Neuronal stem cell (in vitro differentiated cells): Measurements from ENCODE around the gene USP5.
"Not testable (repeated sequence)": the region's sequence is repeated elsewhere in the genome, so short reads cannot be mapped to it uniquely, and the experiment has no call there.

Source experiments
- DNase-seq: peaks from one replicate; pipeline ENCODE4 v3.0.0-alpha.2; 2013; ENCODE audit warnings: low spot score
- H2AFZ ChIP-seq: one replicate; pipeline ENCODE4 v1.6.1; 2013; ENCODE audit warnings: mild to moderate bottlenecking, low read length, inconsistent platforms
- H2AK5ac ChIP-seq: 2 replicates; pipeline ENCODE4 v1.6.1; 2013; ENCODE audit warnings: low read depth, mild to moderate bottlenecking, inconsistent platforms, low read length, moderate library complexity, mixed read lengths
- H2BK120ac ChIP-seq: 2 replicates; pipeline ENCODE4 v1.6.1; 2013; ENCODE audit warnings: low read depth, mild to moderate bottlenecking, inconsistent platforms, low read length, moderate library complexity, mixed read lengths
- H2BK12ac ChIP-seq: one replicate; pipeline ENCODE4 v1.6.1; 2013; ENCODE audit warnings: low read length, inconsistent platforms
- H2BK15ac ChIP-seq: 2 replicates; pipeline ENCODE4 v1.6.1; 2013; ENCODE audit warnings: mild to moderate bottlenecking, low read length, inconsistent platforms, mixed read lengths
- H2BK5ac ChIP-seq: one replicate; pipeline ENCODE4 v1.6.1; 2013; ENCODE audit warnings: inconsistent platforms, mild to moderate bottlenecking, low read length, moderate library complexity
- H3K14ac ChIP-seq: one replicate; pipeline ENCODE4 v1.6.1; 2013; ENCODE audit warnings: low read length, inconsistent platforms
- H3K18ac ChIP-seq: 2 replicates; pipeline ENCODE4 v1.6.1; 2013; ENCODE audit warnings: low read length, inconsistent platforms
- H3K23ac ChIP-seq: 2 replicates; pipeline ENCODE4 v1.6.1; 2013; ENCODE audit warnings: low read depth, mild to moderate bottlenecking, mixed read lengths, low read length, inconsistent platforms; ENCODE audit not compliant: poor library complexity
- H3K27ac ChIP-seq: replicated peaks from 3 replicates; pipeline ENCODE4 v1.5.1; 2013; ENCODE audit warnings: low read length, inconsistent platforms
- H3K27me3 ChIP-seq, 3 experiments: 2 replicates each; pipeline ENCODE4 v1.6.1; 2013; ENCODE audit warnings: low read length in 3 of 3, mild to moderate bottlenecking in 2 of 3, inconsistent platforms in 1 of 3, low read depth in 1 of 3, mixed read lengths in 1 of 3, moderate library complexity in 1 of 3; ENCODE audit not compliant: control insufficient read depth in 3 of 3, insufficient read depth in 3 of 3
- H3K36me3 ChIP-seq, 2 donors: replicated peaks in 1 of 2; 2 replicates each; pipeline ENCODE4 v1.6.1; 2013; ENCODE audit warnings: low read length in 2 of 2; ENCODE audit not compliant: control insufficient read depth in 2 of 2, insufficient read depth in 2 of 2
- H3K4ac ChIP-seq: 2 replicates; pipeline ENCODE4 v1.6.1; 2013; ENCODE audit warnings: inconsistent platforms, mild to moderate bottlenecking, low read length, moderate library complexity
- H3K4me1 ChIP-seq, 2 donors: 1 replicate in 1 of 2; 2 replicates in 1 of 2; pipeline ENCODE4 v1.6.1; 2013; ENCODE audit warnings: low read length in 2 of 2, low read depth in 1 of 2; ENCODE audit not compliant: control insufficient read depth in 2 of 2, insufficient read depth in 1 of 2
- H3K4me2 ChIP-seq: one replicate; pipeline ENCODE4 v1.6.1; 2013; ENCODE audit warnings: mild to moderate bottlenecking, low read length, inconsistent platforms; ENCODE audit not compliant: insufficient read depth, poor library complexity, severe bottlenecking
- H3K4me3 ChIP-seq, 2 donors: 2 replicates each; pipeline ENCODE4 v1.5.1; 2013; ENCODE audit warnings: low read length in 2 of 2, mild to moderate bottlenecking in 2 of 2, inconsistent platforms in 1 of 2, moderate library complexity in 1 of 2
- H3K79me1 ChIP-seq: one replicate; pipeline ENCODE4 v1.6.1; 2013; ENCODE audit warnings: low read depth, mild to moderate bottlenecking, inconsistent platforms, low read length, moderate library complexity
- H3K9ac ChIP-seq: one replicate; pipeline ENCODE4 v1.6.1; 2013; ENCODE audit warnings: mild to moderate bottlenecking, low read depth, low read length, inconsistent platforms; ENCODE audit not compliant: poor library complexity
- H3K9me3 ChIP-seq, 2 donors: replicated peaks in 1 of 2; 2 replicates each; pipeline versions ENCODE3 to v1.6.1; 2013; ENCODE audit warnings: low read length in 2 of 2, mild to moderate bottlenecking in 2 of 2, inconsistent platforms in 1 of 2, low read depth in 1 of 2, mixed read lengths in 1 of 2, moderate library complexity in 1 of 2; ENCODE audit not compliant: control insufficient read depth in 2 of 2, insufficient read depth in 1 of 2
- H4K8ac ChIP-seq: one replicate; pipeline ENCODE4 v1.6.1; 2013; ENCODE audit warnings: low read depth, mild to moderate bottlenecking, inconsistent platforms, low read length, moderate library complexity
- H4K91ac ChIP-seq: one replicate; pipeline ENCODE4 v1.6.1; 2013; ENCODE audit warnings: low read length, low read depth, mild to moderate bottlenecking, inconsistent platforms; ENCODE audit not compliant: poor library complexity
- WGBS, 2 donors: extraction: QIAGEN DNeasy Blood & Tissue Kit; methylation state at CpG; one replicate each; pipeline ENCODE4 v1.1.7; 2013; ENCODE audit warnings: missing lambda C conversion rate in 2 of 2, mixed read lengths in 1 of 2; ENCODE audit not compliant: insufficient read length in 2 of 2, insufficient replicate concordance in 1 of 2; ENCODE audit errors: extremely low coverage in 2 of 2; 5-methylcytosine and 5-hydroxymethylcytosine counted together

USP5 gene

DNA sequence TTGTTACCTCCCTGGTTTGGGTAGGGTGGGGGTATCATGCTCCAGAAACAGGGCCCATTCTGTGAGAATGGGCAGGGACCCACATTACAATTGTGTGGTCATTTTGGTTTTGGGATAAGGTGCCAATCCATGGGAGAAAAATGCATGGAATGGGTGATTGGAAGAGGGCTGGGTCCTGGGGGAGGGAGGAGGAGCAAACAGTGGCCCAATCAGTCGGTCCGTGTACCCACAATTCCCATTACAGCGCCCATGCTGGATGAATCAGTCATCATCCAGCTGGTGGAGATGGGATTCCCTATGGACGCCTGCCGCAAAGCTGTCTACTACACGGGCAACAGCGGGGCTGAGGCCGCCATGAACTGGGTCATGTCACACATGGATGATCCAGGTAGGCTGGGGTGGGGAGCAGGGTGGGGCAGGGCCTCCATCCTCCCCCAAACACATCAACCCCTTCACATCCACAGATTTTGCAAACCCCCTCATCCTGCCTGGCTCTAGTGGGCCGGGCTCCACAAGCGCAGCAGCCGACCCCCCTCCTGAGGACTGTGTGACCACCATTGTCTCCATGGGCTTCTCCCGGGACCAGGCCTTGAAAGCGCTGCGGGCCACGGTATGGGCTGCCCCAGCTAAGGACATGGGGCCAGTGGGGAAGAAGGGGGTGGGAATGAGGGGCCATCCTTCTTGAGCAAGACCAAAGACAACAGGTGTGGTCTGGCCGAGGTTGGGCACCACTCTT is 11.8 kb downstream of the USP5 start:
- Histone ChIP-seq H3K18ac (no peak overlapping the region), H2AK5ac (no peak overlapping the region), H3K4me1 (peaks cover 5 to 14% of the 10 kb centered on the region in 2 donors), H3K27me3 (no peaks in the 10 kb centered on the region), H3K79me1 (no peaks in the 10 kb centered on the region), H2BK5ac (no peak overlapping the region), H3K36me3 (peaks cover 44 to 76% of the 10 kb centered on the region in 2 donors), H3K4ac (no peak overlapping the region), H3K9me3 (peaks cover 0 to 2% of the 10 kb centered on the region in 2 donors), H2BK120ac (no peak overlapping the region), H3K9ac (no peak overlapping the region), H3K14ac (no peak overlapping the region), H3K4me3 (no peak overlapping the region), H4K8ac (no peak overlapping the region), H3K27ac (no peak overlapping the region), H3K4me2 (no peak overlapping the region), H2BK12ac (no peak overlapping the region), H2BK15ac (no peak overlapping the region), H4K91ac (no peak overlapping the region), H3K23ac (peak overlapping the region; percentile 16), H2AFZ (no peak overlapping the region)
- DNase-seq, result no peak
- no CpG with 5 or more reads among the region's 16 CpGs for WGBS, 2 donors

DNA sequence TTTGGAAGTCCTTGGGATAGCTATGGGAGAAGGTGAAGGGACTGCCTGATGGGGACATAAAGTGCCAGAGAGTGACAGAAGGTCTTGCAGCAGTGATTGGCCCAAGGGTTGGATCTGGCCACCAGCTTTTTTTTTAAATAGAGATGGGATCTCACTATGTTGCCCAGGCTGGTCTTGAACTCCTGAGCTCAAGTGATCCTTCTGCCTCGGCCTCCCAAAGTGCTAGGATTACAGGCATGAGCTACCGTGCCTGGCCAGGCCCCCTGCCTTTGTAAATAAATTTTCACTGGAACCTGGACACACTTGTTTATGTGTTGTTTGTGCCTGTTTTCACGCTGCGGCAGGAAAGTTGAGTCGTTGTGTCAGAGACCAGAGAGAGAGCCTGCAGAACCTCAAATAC is 13.4 kb downstream of the USP5 start:
- H2BK12ac ChIP-seq, H3K79me1 ChIP-seq, H2BK120ac ChIP-seq, H3K4me3 ChIP-seq, H2AK5ac ChIP-seq, H2AFZ ChIP-seq, H3K27ac ChIP-seq, H4K91ac ChIP-seq, H3K18ac ChIP-seq, H3K9ac ChIP-seq, H2BK5ac ChIP-seq, H3K4ac ChIP-seq, H3K27me3 ChIP-seq, H3K23ac ChIP-seq, H2BK15ac ChIP-seq, H3K14ac ChIP-seq, H4K8ac ChIP-seq, DNase-seq, H3K9me3 ChIP-seq, H3K4me2 ChIP-seq: not testable (repeated sequence)
- WGBS, 2 donors, result no CpG with 5 or more reads among the region's 5 CpGs
- Histone ChIP-seq H3K4me1 (peaks cover 5 to 17% of the 10 kb centered on the region in 2 donors), H3K36me3 (peaks cover 39 to 77% of the 10 kb centered on the region in 2 donors)

DNA sequence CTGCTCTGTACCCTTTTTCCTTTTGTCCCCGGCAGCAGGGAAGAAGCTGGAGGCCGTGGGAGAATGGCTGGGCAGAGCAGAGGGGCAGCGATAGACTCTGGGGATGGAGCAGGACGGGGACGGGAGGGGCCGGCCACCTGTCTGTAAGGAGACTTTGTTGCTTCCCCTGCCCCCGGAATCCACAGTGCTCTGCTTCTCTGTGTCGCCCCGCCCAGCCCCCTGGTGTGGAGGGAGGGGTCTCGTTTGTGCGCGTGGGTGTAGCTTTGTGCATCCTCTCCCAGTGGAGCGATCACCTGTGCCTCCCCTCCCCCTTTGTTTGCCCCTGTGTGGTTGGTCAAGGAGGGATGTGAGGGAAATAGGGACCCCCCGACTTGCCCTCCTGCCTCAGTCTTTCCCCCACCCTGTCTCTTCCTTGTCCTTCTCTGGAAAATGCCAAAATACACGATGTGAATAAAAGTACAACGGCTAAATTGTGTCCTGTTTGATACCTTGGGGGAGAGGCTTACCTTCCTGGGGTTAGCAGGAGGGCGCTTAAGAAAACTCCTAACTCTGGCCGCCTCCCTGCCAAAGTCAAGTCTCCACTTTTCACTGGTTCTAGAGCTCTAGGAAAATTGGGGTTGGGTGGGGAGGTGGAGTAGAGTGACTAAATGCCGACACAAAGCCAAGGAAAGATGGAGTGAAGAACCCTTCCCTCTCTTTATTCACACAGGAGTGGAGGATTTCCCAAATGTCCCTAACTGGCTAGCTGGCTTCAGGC is 14.4 kb downstream of the USP5 start:
- Histone ChIP-seq H3K9ac (peak overlapping the region; percentile 87), H3K9me3 (peaks cover 0 to 2% of the 10 kb centered on the region in 2 donors), H3K27me3 (no peaks in the 10 kb centered on the region), H4K91ac (no peak overlapping the region), H2BK12ac (no peak overlapping the region), H3K36me3 (peaks cover 37 to 77% of the 10 kb centered on the region in 2 donors), H3K4ac (no peak overlapping the region), H2AK5ac (peak overlapping the region; percentile 82), H3K4me2 (peak overlapping the region; percentile 92), H3K18ac (peak overlapping the region; percentile 76), H4K8ac (no peak overlapping the region), H3K14ac (no peak overlapping the region), H2BK120ac (peak overlapping the region; percentile 69), H3K4me3 (peak overlapping the region; percentile 74 to 77), H2BK15ac (peak overlapping the region; percentile 43), H3K27ac (no peak overlapping the region), H3K79me1 (peaks cover 8% of the 10 kb centered on the region), H3K4me1 (peaks cover 6 to 17% of the 10 kb centered on the region in 2 donors), H2AFZ (peak overlapping the region; percentile 84), H2BK5ac (peak overlapping the region; percentile 95), H3K23ac (peak overlapping the region; percentile 38)
- WGBS, 2 donors, result no CpG with 5 or more reads among the region's 19 CpGs
- no peak for DNase-seq

DNA sequence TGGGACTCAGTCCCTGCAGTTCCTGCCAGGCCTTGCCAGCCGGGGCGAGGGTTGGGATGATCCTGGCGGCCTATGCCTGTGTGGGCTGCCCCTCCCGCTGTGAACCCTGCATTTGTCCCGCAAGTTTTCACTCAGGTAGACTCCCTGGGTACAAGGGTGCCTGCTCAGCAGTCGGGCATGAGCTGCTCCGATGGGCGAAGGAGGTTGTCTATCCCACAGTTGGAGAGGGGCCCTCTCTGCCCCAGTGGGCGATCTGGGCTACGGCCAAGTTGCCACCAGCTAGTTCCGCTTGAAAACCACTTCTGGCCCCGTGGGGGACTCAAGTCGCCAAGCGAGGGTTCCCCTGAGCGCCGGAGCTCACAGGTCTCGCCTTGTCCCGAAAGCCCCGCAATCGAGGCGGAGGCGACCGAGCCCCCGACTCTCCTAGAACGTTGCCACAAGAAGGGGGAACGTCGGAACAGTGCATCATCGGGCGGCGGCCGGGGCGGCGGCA is 15.0 kb downstream of the USP5 start:
- DNase-seq, result no peak
- Histone ChIP-seq H2BK120ac (peak overlapping the region; percentile 69), H3K9me3 (peaks cover 0 to 2% of the 10 kb centered on the region in 2 donors), H2BK5ac (peak overlapping the region; percentile 95), H4K91ac (peak overlapping the region; percentile 16), H3K27me3 (no peaks in the 10 kb centered on the region), H2AK5ac (peak overlapping the region; percentile 82), H2BK15ac (peak overlapping the region; percentile 43), H2AFZ (peak overlapping the region; percentile 84), H3K4me3 (peak overlapping the region; percentile 74 to 77), H3K14ac (peak overlapping the region; percentile 77), H3K9ac (peak overlapping the region; percentile 87), H3K4me2 (peak overlapping the region; percentile 92), H3K23ac (peak overlapping the region; percentile 83), H2BK12ac (peak overlapping the region; percentile 33), H3K79me1 (peaks cover 8% of the 10 kb centered on the region), H3K27ac (no peak overlapping the region), H3K36me3 (peaks cover 32 to 77% of the 10 kb centered on the region in 2 donors), H3K18ac (peak overlapping the region; percentile 76), H4K8ac (no peak overlapping the region), H3K4me1 (peaks cover 9 to 19% of the 10 kb centered on the region in 2 donors), H3K4ac (peak overlapping the region; percentile 12)
- no CpG with 5 or more reads among the region's 33 CpGs for WGBS, 2 donors
